GM20000 (cell line): ENCODE measurements around the gene GHR.

Experiments
- DNase-seq: peaks from one replicate; pipeline ENCODE4 v3.0.0; 2012; ENCODE audit warnings: low spot score
- TF ChIP-seq, protein P1 (sequence below): IDR thresholded peaks from 2 replicates; pipeline ENCODE4 v1.5.1; 2012; ENCODE audit warnings: mild to moderate bottlenecking, control low read depth; ENCODE audit errors: extremely low read depth, missing control alignments

Gene GHR

GRCh38 chr5:42396111-42396510 is 27.1 kb upstream of the GHR start:
- DNase-seq, result no peak
- TF ChIP-seq, protein P1, sequence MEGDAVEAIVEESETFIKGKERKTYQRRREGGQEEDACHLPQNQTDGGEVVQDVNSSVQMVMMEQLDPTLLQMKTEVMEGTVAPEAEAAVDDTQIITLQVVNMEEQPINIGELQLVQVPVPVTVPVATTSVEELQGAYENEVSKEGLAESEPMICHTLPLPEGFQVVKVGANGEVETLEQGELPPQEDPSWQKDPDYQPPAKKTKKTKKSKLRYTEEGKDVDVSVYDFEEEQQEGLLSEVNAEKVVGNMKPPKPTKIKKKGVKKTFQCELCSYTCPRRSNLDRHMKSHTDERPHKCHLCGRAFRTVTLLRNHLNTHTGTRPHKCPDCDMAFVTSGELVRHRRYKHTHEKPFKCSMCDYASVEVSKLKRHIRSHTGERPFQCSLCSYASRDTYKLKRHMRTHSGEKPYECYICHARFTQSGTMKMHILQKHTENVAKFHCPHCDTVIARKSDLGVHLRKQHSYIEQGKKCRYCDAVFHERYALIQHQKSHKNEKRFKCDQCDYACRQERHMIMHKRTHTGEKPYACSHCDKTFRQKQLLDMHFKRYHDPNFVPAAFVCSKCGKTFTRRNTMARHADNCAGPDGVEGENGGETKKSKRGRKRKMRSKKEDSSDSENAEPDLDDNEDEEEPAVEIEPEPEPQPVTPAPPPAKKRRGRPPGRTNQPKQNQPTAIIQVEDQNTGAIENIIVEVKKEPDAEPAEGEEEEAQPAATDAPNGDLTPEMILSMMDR, result no peak

- no peak for DNase-seq
- TF ChIP-seq, protein P1, result no peak
Measured at GRCh38 chr5:42397267-42397666, 26.0 kb upstream of the GHR start.

GRCh38 chr5:42399702-42400101 is 23.5 kb upstream of the GHR start:
- DNase-seq, result no peak
- TF ChIP-seq, protein P1, result no peak

DNA sequence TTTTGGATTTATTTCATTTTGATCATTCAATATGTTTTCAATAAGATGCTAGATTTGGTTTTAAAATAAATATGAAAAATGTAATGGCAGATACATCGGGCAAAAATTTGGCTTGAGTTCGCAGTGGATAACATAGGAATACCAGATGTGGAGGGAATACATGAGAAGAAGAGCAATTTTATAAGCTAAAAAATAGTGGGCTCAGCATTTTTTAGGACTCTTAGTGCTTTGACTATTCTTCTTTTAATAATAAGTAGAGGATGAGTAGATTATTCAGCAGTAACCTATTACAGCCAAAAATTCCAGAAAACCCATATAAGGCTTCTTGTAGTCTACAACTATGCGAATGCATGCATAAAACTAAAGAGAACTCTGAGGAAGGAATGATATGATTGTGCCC is 22.8 kb upstream of the GHR start:
- TF ChIP-seq, protein P1, result no peak
- DNase-seq, result no peak

DNA sequence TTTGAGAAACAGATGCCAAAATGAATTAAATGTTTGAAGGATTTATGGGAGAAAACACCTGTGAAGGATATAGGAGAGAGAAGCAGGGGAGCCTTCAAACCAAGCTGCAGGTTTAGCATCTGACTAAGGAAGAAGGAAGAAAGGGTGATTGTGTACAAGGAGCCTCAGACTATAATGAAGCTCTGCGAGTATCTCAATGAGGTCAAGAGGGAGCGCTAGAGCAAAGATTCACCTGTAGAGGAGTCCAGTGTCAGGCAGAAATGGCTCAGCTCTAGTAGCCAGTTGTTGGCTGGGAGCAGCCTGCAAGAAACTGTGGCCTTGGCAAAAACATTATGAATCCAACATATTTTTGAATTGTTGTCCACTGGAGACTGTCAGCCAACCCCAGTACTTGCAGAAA is 20.0 kb upstream of the GHR start:
- no peak for DNase-seq
- TF ChIP-seq, protein P1, result no peak

DNA sequence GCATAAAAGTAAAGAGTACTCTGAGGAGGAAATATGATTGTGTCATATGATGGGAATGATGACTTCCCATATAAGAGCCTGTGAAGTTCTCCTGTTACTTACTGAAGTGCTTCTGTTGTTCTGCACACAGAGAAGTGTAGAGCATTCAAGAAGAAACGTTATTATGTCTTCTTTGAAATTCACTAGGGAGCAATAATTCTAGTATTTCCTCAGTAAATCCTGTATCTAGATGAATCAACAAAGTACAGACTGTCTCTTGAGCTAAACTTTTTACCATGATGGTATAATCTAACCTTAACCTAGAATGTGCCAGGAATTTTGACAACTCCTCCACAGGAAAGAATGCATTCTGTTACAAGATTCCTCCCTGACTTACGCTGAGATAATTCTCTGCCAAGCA is 18.9 kb upstream of the GHR start:
- TF ChIP-seq, protein P1, result no peak
- DNase-seq, result no peak

DNA sequence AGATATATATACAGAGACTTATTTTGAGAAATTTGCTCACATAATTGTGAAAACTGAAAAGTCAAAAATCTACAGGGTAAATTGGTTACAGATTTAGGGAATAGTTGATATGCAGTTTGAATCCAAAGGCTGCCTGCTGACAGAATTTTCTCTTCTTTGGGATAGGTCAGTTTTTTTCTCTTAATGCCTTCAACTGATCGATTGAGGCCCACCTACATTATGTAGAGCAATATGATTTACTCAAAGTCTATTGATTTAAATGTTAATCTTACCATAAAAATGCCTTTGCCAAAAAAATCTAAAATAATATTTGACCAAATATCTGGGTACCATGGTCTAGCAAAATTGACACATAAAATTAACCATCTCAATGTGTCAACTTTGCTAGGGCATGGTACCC is 3.9 kb upstream of the GHR start:
- no peak for DNase-seq
- TF ChIP-seq, protein P1, result no peak
